ENCODE data around the gene DPAGT1. TPM values are rescaled to one million over a fixed set of nuclear protein-coding genes. Genes with fewer than 3 reads are reported as not detected.
"Not testable (repeated sequence)": the region's sequence is repeated elsewhere in the genome, so short reads cannot be mapped to it uniquely, and the experiment has no call there.

The DPAGT1 gene
- total RNA-seq, 2 donors from 2014 or later: 25.9 to 27.7 TPM

DNA sequence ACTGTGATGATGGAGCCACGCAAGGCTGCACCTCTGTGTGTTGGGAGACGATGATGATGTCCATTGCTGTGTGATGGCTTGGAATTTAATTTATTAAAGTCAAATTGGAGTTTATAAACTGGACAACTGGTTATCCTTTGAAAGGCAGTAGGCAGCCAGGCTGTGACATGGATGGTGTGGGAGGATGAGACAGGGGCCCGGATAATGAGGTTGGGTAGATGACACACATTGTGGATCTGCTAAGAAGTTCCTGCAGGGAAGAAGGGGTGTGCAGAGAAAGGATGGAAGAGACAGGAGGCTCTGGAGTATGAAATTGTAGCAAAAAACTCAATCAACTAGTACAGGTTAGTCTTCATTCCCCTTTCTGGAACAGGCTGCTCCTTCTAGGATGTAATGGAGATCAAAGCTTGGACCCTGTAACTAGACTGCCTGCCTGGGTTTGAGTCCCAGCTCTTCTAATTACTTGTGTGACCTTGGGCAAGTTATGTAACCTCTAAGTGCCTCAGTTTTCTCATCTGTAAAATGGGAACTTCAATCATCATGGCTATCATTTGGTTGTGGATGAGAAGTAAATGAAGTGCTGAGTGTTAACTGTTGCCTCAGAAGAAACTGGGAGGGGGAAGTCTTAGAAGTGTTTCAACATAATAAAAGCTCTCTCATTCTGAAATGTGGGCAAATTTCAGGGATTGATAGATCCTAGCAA, 15.5 kb upstream of the DPAGT1 start:
- no peak for DNase-seq
- no peak for ATAC-seq
- intact Hi-C loops (cut with DNase I): no loop called here

GRCh38 chr11:119116601-119117000, 14.9 kb upstream of the DPAGT1 start:
- ATAC-seq (no peak), DNase-seq (no peak)
- intact Hi-C loops (cut with DNase I): no loop called here

DNA sequence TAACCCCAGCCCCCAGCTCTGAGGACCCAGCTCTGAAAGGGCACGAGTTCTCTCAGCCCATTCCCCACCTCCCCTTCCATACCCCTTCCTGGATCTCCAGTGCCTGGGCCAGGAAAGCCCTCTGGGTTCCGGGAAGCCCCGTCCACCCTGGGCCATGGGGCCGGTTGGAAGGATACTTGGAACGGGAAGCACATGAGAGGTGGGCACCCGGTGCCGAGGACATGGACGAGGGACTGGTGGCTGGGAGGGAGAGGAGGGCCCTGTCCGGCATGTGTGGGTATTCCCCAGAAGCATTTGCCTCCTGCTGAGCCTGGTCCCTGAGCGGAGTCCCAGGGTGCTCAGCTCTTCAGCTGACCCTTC, 14.6 kb upstream of the DPAGT1 start:
- DNase-seq (no peak), ATAC-seq (no peak)
- intact Hi-C loops (cut with DNase I): no loop called here

DNA sequence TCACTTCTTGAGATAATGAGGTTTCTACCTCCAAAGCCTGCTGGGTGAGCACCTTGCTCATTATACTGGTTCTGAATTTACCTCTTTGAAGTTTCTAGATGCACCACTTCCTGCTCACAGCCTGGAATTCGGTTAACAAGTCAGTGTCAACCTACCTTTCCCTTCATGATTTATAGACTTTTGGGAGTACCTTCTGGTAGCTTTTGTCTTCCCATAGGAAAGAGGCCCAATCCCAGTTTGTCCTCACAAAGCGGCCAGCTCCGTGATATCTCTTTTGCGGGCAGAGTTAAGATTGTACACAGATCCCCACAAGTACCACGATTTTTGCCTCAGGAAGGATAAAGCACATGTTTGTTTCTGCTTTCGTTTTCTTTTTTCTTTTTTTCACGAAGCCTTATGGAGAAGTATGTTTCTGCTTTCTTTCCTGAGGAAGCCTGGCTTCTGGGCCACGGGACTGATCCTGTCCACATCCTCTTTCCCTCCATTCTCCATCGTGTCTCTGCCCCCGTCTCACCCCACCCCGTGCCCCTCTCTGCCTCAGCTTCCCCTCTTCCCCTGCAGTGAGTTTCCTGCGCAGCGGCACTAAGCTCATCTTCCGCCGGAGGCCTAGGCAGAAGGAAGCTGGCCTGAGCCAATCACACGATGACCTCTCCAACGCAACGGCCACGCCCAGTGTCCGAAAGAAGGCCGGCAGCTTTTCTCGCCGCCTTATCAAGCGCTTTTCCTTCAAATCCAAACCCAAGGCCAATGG, 14.0 kb upstream of the DPAGT1 start:
- peak; percentile 48 to 61 for ATAC-seq
- peak; percentile 67 for DNase-seq
- intact Hi-C loops (cut with DNase I): no loop called here

DNA sequence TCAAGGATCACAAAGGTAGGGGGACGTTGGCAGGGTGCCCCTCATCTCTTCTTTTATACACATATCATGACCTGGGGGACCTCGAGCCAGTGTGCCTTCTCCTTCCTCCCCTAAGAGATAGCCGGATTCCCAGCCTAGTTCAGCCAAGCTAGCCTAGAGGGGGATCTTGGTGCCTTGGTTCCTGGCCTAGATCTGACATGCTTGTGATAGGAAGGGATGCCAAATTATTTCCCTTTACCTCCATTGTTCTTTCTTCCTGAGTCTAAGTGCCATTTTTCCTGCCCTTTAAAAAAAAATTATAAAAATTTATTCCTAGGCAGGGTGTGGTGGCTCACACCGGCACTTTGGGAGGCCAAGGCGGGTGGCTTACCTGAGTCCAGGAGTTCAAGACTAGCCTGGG, 12.7 kb upstream of the DPAGT1 start:
- ATAC-seq: no peak
- intact Hi-C loops (cut with DNase I): no loop called here
- DNase-seq: no peak

- no peak for DNase-seq
These were observed 12.1 kb upstream of the DPAGT1 start for GRCh38 chr11:119113716-119114115.

DNA sequence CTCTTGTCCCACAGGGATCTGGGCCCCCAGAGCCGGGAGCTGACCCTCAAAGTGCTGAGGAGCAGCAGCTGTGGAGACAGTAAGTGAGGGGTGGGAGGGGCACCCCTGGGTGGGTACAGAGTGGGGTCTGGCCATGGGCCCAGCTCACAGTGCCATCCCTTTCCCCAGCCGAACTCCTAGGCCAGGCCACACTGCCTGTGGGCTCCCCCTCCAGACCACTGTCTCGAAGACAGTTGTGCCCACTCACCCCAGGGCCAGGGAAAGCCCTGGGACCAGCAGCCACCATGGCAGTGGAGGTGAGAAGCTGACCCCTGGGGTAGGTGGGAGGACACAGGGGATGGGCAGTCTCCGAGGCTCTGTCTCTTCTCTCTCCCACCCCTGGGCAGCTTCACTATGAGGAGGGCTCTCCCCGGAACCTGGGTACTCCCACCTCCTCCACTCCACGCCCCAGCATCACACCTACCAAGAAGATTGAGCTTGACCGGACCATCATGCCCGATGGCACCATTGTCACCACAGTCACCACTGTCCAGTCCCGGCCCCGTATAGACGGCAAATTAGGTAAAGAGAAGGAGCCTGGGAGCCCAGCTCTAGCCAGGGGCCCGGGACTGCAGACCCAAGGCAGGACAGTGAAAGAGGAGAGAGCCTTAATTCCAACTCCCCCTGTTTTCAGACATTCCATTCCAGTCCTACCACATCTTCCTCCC, 10.8 kb upstream of the DPAGT1 start:
- intact Hi-C loops (cut with DNase I): no loop called here
- ATAC-seq: no peak
- DNase-seq: no peak

More at GRCh38 chr11:119113716-119114115, 12.1 kb upstream of the DPAGT1 start:
- no peak for ATAC-seq
- intact Hi-C loops (cut with DNase I): no loop called here

DNA sequence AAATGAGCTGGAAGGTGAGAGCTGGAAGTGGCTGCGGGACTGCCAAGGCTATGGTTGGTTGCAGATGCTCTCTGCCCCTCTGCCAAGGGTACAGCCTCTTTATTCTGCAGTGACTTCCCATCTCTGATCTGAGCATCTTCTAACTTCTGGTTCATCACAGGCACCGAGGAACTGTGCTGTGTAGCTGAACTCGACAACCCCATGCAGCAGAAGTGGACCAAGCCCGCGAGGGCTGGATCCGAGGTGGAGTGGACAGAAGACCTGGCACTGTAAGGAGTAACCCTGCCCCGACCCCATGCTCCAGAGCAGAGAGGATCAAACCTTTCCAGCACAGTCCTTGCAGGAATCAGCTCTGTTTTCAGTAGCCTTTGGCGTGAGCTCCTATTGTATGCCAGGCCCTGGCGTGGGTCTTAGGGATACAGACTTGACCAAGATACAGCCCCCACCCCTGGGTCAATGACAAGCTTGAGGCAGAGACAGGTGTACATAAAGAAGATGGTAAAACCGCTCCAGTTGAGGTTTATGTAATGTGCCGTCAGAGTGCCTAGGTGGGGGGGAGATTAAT, 9.8 kb upstream of the DPAGT1 start:
- intact Hi-C loops (cut with DNase I): no loop called here
- ATAC-seq: no peak
- no peak for DNase-seq

- intact Hi-C loops (cut with DNase I): no loop called here
- ATAC-seq (no peak), DNase-seq (no peak)
These were observed 8.8 kb upstream of the DPAGT1 start for GRCh38 chr11:119110439-119110838.

GRCh38 chr11:119109843-119110242, 8.2 kb upstream of the DPAGT1 start:
- ATAC-seq (no peak), DNase-seq (no peak)
- intact Hi-C loops (cut with DNase I): no loop called here

DNA sequence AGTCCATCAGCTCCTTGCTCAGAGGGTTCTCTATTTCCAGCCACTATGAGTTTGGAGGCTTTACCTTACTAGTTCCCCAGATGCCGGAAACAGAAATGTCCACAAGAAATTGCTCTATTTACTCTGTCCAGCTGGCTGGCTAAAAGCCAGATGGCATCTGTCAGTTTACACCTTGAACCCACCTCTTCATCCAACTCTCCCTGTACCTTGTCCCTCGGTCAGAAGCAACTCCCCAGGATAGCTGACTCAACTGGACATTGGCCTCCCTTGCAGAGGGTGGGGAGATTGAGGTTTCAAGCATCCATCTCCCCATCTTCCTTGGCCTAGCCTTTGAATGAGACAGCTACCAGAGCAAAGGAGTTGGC, 7.2 kb upstream of the DPAGT1 start:
- ATAC-seq (no peak), DNase-seq (no peak)
- intact Hi-C loops (cut with DNase I): no loop called here

DNA sequence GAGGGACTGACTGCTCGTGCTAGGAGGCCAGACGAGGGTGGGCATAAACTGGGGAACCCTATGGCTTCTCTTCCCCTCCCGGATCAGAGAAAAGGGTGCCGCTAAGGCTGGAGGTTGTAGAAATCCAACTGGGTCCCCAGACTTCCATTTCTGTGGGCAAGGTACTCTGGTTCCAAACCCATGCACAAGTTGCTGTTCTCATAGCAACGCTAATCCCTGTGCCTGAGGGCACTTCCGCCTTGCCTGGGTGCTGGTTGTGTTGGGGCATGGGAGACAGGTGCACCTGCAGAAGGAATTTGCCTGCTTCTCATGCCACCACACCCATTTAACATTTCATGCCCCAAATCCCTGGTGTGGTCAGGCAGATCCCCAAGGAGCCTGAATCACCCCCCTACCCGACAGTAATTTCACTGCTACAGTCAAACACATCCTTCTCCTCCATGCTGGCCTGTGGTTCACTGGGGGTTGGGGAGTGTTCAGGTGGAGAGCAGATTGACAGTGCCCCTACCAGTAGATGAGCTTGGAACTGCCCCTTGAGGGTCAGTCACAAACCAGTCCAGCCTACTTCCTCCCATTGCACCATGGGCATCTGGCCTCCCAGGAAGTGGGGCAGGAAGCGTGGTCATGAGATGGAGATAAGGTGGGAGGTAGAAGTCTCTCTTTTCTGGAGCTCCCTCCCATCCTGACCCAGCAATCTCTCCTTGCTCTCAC, 6.6 kb upstream of the DPAGT1 start:
- DNase-seq: no peak
- ATAC-seq: no peak
- intact Hi-C loops (cut with DNase I): no loop called here

DNA sequence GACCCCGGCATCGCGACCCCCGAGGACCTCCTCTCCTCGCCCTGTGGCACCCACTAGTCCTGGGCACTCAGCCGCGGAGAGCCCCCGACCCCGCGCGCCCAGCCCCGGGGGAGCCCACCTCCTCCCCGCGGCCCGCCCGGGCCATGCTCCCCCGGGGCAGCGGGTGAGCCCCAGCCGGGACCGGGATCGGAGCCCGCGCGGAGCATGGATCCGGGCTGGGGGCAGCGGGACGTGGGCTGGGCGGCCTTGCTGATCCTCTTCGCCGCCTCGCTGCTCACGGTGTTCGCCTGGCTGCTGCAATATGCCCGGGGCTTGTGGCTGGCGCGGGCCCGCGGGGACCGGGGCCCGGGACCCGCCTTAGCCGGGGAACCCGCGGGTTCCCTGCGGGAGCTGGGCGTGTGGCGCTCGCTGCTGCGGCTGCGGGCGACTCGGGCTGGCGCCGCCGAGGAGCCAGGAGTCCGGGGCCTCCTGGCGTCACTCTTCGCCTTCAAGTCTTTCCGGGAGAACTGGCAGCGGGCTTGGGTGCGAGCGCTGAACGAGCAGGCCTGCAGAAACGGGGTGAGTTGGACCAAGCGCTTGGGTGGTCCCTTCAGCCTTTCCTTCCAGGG, 6.0 kb upstream of the DPAGT1 start:
- DNase-seq (no peak), ATAC-seq (peak; percentile 32 to 44)
- intact Hi-C loops (cut with DNase I): no loop called here

- intact Hi-C loops (cut with DNase I): no loop called here
- DNase-seq: peak; percentile 93
- ATAC-seq: peak; percentile 95 to 96
These were observed 5.2 kb upstream of the DPAGT1 start, which contains the start of gene C2CD2L for GRCh38 chr11:119106564-119107537. TSS of gene C2CD2L (plus strand) at chr11:119107344. CDS start at chr11:119107742, 398 bp downstream.

GRCh38 chr11:119103793-119104192, 2.1 kb upstream of the DPAGT1 start:
- DNase-seq (no peak), ATAC-seq (no peak)
- intact Hi-C loops (cut with DNase I): no loop called here

DNA sequence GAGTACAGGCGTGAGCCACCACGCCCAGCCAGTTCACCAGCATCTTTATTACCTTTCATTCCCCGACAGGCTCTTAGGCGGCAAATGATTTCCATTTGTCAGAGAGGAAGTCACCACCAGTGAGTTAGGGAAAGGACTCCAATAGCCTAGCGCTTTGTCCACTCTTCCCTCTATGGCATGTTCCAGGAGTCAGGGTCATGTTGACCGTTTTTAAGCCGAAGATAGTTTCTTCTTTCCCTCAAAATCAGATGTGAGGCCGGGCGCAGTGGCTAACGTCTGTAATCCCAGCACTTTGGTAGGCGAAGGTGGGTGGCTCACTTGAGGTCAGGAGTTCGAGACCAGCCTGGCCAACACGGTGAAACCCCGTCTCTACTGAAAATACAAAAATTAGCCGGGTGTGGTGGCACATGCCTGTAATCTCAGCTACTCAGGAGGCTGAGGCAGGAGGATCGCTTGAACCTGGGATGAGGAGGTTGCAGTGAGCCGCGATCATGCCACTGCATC, 1.6 kb upstream of the DPAGT1 start:
- intact Hi-C loops (cut with DNase I); ATAC-seq; DNase-seq: not testable (repeated sequence)

DNA sequence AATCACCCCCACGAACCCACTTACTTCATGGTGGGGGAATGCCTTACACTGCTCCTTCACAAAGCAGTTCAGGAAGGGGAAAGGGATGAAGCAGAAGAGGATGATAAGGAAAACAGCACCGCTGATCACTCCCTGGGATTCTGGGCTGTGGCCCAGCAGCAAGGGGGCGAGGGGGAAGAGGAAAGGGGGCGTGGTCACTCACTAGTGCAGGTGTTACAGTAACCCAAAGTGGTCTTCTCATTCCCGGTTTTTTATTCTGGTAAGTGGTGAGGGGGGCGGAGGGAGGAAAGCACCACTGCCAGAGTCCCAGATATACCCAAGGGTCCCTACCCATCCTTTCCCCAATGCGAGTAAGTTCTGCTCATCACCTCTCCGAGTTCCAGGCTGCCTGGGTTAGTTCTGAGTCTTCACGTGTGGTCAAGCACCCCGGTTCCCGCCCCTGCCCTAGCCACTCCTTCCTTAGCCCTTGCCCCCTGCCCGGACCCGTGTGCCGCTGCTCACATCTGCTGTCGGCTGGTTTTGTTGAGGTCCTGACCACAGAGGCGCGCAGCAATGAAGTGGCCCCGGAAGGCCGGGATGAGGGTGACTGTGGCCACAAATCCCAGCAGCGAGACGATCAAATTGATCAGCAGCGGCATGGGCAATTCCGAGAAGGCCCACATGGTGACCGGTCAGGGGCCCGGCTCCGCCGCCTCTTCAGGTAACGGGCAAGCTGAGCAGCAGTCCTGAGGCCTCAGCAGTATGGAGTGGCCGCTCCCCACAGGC, 477 bp downstream of the DPAGT1 start:
- intact Hi-C loops (cut with DNase I): no loop called here
- peak; percentile 14 to 23 for ATAC-seq
- no peak for DNase-seq
